RWPE2 (cell line): ENCODE data around the gene SLC22A2.

ENCODE experiments used
- ATAC-seq: fragments of 200-7000 bp; cut with Tn5 transposase; 3 replicates; pipeline ENCODE4 v1.9.1; 2021; ENCODE audit warnings: low read depth
- DNase-seq: peaks from one replicate; pipeline ENCODE4 v3.0.0-alpha.2; 2020; ENCODE audit warnings: low spot score
- H3K27ac ChIP-seq: fragments of 450-650 bp; 2 replicates; pipeline ENCODE4 v1.5.1; 2017; ENCODE audit warnings: mild to moderate bottlenecking; ENCODE audit not compliant: poor library complexity, severe bottlenecking
- H3K27me3 ChIP-seq: fragments of 250-450 bp; sonication (Bioruptor Pico); 2 replicates; pipeline ENCODE4 v1.5.1; 2021; ENCODE audit warnings: mild to moderate bottlenecking, moderate library complexity; ENCODE audit not compliant: insufficient read depth, poor library complexity, severe bottlenecking
- H3K36me3 ChIP-seq: fragments of 250-450 bp; sonication (Bioruptor Pico); 2 replicates; pipeline ENCODE4 v1.5.1; 2020; ENCODE audit warnings: low read depth, mild to moderate bottlenecking, moderate library complexity
- H3K4me1 ChIP-seq: fragments of 250-450 bp; sonication (Bioruptor Pico); 2 replicates; pipeline ENCODE4 v1.5.1; 2021; ENCODE audit warnings: mild to moderate bottlenecking, moderate library complexity; ENCODE audit not compliant: insufficient read depth, poor library complexity, severe bottlenecking
- H3K4me3 ChIP-seq: fragments of 250-450 bp; sonication (Bioruptor Pico); 2 replicates; pipeline ENCODE4 v1.5.1; 2021; ENCODE audit warnings: mild to moderate bottlenecking, moderate library complexity; ENCODE audit not compliant: severe bottlenecking
- H3K9me3 ChIP-seq: fragments of 250-450 bp; sonication (Bioruptor Pico); 2 replicates; pipeline ENCODE4 v1.5.1; 2021; ENCODE audit warnings: mild to moderate bottlenecking, moderate library complexity; ENCODE audit not compliant: severe bottlenecking
- CTCF ChIP-seq: fragments of 450-650 bp; IDR thresholded peaks from one replicate; pipeline ENCODE4 v1.5.1; 2017; ENCODE audit warnings: mild to moderate bottlenecking, moderate library complexity; ENCODE audit not compliant: poor library complexity, severe bottlenecking

The SLC22A2 gene

DNA sequence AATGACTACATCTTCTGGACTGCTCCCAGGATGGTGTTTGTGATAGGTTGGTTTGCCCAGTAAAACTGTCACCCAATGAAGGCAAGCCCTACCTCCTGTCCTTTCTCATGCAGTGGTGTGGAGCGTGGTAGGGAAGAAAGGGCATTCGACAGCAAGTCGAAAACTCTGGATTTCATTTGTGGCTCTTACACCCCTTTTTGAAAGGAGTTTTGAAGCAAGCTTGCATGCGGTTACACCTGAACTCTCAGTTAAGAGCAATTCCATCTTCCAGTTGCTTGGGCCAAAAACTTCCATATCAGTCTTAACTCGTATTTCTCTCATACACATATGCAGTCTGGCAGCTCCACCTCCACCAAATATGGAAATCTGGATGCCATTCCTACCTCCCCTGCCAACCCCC is 19.7 kb upstream of the SLC22A2 start:
- DNase-seq: no peak
- H3K9me3 ChIP-seq: peaks cover 7% of the 10 kb centered on the region
- no peaks in the 10 kb centered on the region for H3K36me3 ChIP-seq
- no peaks in the 10 kb centered on the region for H3K27me3 ChIP-seq
- no peak for TF ChIP-seq CTCF
- no peak for ATAC-seq
- H3K27ac ChIP-seq: no peak overlapping the region
- H3K4me3 ChIP-seq: no peak overlapping the region
- H3K4me1 ChIP-seq: peaks cover 10% of the 10 kb centered on the region

- no peak for TF ChIP-seq CTCF
- Histone ChIP-seq H3K36me3 (no peaks in the 10 kb centered on the region), H3K4me3 (no peak overlapping the region), H3K9me3 (peaks cover 5% of the 10 kb centered on the region), H3K27me3 (no peaks in the 10 kb centered on the region), H3K27ac (no peak overlapping the region), H3K4me1 (peaks cover 10% of the 10 kb centered on the region)
- DNase-seq (no peak), ATAC-seq (no peak)
These were observed 18.9 kb upstream of the SLC22A2 start for GRCh38 chr6:160277546-160277945.

DNA sequence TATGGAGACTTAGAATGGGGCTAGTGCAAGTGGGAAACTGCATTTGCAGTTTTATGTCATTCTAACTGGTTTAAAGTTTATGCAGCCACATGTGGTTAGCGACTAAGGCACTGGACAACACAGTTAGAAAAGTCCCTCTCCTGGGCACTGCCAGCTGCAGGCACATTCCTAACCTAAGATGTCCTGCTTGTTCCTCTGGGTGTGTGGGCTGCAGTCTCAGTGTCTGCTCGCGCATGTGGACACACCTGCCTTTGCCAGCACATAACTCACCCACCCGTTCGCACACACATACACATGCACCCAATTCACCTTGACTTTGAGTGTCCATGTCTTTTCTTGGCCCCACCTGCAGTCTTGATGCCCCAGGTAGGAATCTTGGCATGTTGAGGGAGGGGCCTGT is 18.5 kb upstream of the SLC22A2 start:
- H3K27me3 ChIP-seq: no peaks in the 10 kb centered on the region
- peaks cover 10% of the 10 kb centered on the region for H3K4me1 ChIP-seq
- peaks cover 5% of the 10 kb centered on the region for H3K9me3 ChIP-seq
- DNase-seq (no peak), ATAC-seq (no peak)
- H3K36me3 ChIP-seq: no peaks in the 10 kb centered on the region
- H3K27ac ChIP-seq: no peak overlapping the region
- TF ChIP-seq CTCF: no peak
- no peak overlapping the region for H3K4me3 ChIP-seq

GRCh38 chr6:160276126-160276525 is 17.5 kb upstream of the SLC22A2 start:
- H3K27me3 ChIP-seq: no peaks in the 10 kb centered on the region
- H3K27ac ChIP-seq: no peak overlapping the region
- no peak overlapping the region for H3K4me3 ChIP-seq
- H3K9me3 ChIP-seq: peaks cover 5% of the 10 kb centered on the region
- DNase-seq: no peak
- H3K36me3 ChIP-seq: no peaks in the 10 kb centered on the region
- ATAC-seq: no peak
- H3K4me1 ChIP-seq: peaks cover 10% of the 10 kb centered on the region
- TF ChIP-seq CTCF: no peak

DNA sequence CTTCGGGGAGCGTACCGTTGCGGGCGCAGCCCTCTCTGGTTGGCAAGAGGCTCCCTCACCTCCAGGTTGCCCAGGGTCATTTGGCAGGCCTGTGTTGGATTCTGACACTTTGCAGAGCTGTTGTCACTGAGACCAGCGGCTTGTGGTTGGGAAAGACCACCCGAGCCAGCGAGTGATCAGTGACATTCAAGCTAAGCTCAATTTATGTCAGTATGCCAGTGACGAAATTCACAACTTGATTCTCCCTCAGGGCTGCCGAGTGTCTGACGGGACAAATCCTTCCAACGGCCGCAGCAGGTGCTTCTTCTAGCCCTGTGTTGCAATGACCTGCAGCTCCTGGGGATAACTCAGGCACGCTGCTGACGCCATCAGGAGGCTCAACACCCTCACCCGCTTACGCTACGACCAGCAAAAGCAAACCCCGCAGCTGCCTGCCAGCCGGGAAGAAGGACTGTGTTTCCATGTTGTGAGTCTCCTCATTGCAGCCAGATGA is 16.9 kb upstream of the SLC22A2 start:
- H3K27me3 ChIP-seq: no peaks in the 10 kb centered on the region

More for the DNA sequence above, 16.9 kb upstream of the SLC22A2 start:
- H3K4me3 ChIP-seq: no peak overlapping the region
- peaks cover 10% of the 10 kb centered on the region for H3K4me1 ChIP-seq
- ATAC-seq (no peak), DNase-seq (no peak)
- no peak for TF ChIP-seq CTCF
- H3K27ac ChIP-seq: no peak overlapping the region
- H3K36me3 ChIP-seq: no peaks in the 10 kb centered on the region
- H3K9me3 ChIP-seq: peaks cover 5% of the 10 kb centered on the region
